ENCODE measurements around the gene ZNF32. TPM values are rescaled to one million over a fixed set of nuclear protein-coding genes. Genes with fewer than 3 reads are reported as not detected.
"Not testable (repeated sequence)": the region's sequence is repeated elsewhere in the genome, so short reads cannot be mapped to it uniquely, and the experiment has no call there.

Gene ZNF32
- total and polyA plus RNA-seq, 4 donors = 22.0 to 68.6 (median 47.5) TPM

- DNase-seq (no peak), ATAC-seq (ENCODE audit: low FRiP score) (no peak)
- Histone ChIP-seq H3K9me3 (ENCODE audit: control insufficient read depth, low read length) (peaks cover 19% of the 10 kb centered on the region), H3K4me1 (ENCODE audit: control insufficient read depth in 1 of 2, insufficient read depth in 2 of 2, low read length in 2 of 2) (no peaks in the 10 kb centered on the region), H3K4me3 (ENCODE audit: low read length in 2 of 2) (no peak overlapping the region), H3K36me3 (ENCODE audit: control insufficient read depth in 1 of 2, insufficient read depth in 2 of 2, low read length in 1 of 2) (peaks cover 12 to 21% of the 10 kb centered on the region in 2 donors), H3K27ac (ENCODE audit: low read depth in 1 of 2, low read length in 2 of 2) (no peak overlapping the region), H3K27me3 (ENCODE audit: control insufficient read depth in 1 of 2, insufficient read depth in 2 of 2, low read length in 1 of 2) (no peaks in the 10 kb centered on the region)
- intact Hi-C loops (cut with DNase I) = no loop called here
- 97 to 98% methylated on average over 8 of the region's 8 CpGs for WGBS, 2 donors
Measured at GRCh38 chr10:43644252-43644651, 4.4 kb downstream of the ZNF32 start.

DNA sequence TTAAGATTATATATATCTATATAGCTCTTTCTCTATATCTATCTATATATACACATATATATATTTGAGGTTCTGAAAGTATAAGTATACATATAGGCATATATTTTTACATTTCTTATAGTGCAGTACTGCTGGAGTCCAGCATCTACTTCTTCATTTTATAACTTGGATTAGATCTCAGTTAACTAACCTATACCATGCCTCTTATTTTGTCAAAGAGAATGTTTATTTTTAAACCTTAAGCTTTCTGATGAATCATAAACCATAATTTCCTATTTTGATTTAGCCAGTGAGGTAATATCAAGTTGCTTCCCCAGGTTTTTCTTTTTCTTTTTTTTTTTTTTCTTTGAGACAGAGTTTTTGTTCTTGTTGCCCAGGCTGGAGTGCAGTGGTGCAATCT, 8.1 kb downstream of the ZNF32 start:
- intact Hi-C loops (cut with DNase I) = no loop called here
- peaks cover 16% of the 10 kb centered on the region for H3K9me3 ChIP-seq (ENCODE audit: control insufficient read depth, low read length)

GRCh38 chr10:43635816-43636215, 12.9 kb downstream of the ZNF32 start:
- H3K4me3 ChIP-seq (ENCODE audit: low read length in 2 of 2); DNase-seq; ATAC-seq (ENCODE audit: low FRiP score); H3K36me3 ChIP-seq (ENCODE audit: control insufficient read depth in 1 of 2, insufficient read depth in 2 of 2, low read length in 1 of 2); H3K27me3 ChIP-seq (ENCODE audit: control insufficient read depth in 1 of 2, insufficient read depth in 2 of 2, low read length in 1 of 2); intact Hi-C loops (cut with DNase I); H3K4me1 ChIP-seq (ENCODE audit: control insufficient read depth in 1 of 2, insufficient read depth in 2 of 2, low read length in 2 of 2); H3K9me3 ChIP-seq (ENCODE audit: control insufficient read depth, low read length); H3K27ac ChIP-seq (ENCODE audit: low read depth in 1 of 2, low read length in 2 of 2): not testable (repeated sequence)
- WGBS, 2 donors = 53 to 59% methylated on average over 1 of the region's 1 CpG

More for the DNA sequence above, 8.1 kb downstream of the ZNF32 start:
- Histone ChIP-seq H3K4me3 (ENCODE audit: low read length in 2 of 2) (no peak overlapping the region), H3K27ac (ENCODE audit: low read depth in 1 of 2, low read length in 2 of 2) (no peak overlapping the region), H3K27me3 (ENCODE audit: control insufficient read depth in 1 of 2, insufficient read depth in 2 of 2, low read length in 1 of 2) (no peaks in the 10 kb centered on the region), H3K4me1 (ENCODE audit: control insufficient read depth in 1 of 2, insufficient read depth in 2 of 2, low read length in 2 of 2) (no peaks in the 10 kb centered on the region), H3K36me3 (ENCODE audit: control insufficient read depth in 1 of 2, insufficient read depth in 2 of 2, low read length in 1 of 2) (peaks cover 9 to 17% of the 10 kb centered on the region in 2 donors)
- DNase-seq (no peak), ATAC-seq (ENCODE audit: low FRiP score) (no peak)

DNA sequence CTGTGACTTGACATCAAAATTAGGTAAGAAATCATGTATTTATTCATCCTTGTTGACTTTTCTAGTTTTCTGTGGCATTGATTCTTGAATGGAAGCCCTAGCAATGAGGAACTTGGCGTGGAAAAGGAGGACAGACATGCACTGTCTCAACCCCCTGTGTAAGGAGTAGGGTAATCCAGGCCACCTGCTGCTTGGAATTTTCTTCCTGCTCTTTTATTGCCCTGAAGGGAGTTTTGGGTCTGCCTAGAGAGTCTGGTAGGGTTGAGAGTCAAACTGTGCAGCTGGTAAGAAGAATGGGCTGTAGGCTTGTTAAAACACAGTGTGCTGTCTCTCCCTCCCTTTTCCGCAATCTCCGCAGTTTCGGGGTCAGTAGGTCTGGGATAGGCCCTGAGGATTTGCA, 19.7 kb downstream of the ZNF32 start:
- no peak for DNase-seq
- ATAC-seq (ENCODE audit: low FRiP score) = no peak
- intact Hi-C loops (cut with DNase I) = no loop called here
- no peaks in the 10 kb centered on the region for H3K4me1 ChIP-seq (ENCODE audit: control insufficient read depth in 1 of 2, insufficient read depth in 2 of 2, low read length in 2 of 2)
- H3K9me3 ChIP-seq (ENCODE audit: control insufficient read depth, low read length) = peaks cover 1% of the 10 kb centered on the region
- no peak overlapping the region for H3K27ac ChIP-seq (ENCODE audit: low read depth in 1 of 2, low read length in 2 of 2)
- no peaks in the 10 kb centered on the region for H3K36me3 ChIP-seq (ENCODE audit: control insufficient read depth in 1 of 2, insufficient read depth in 2 of 2, low read length in 1 of 2)
- H3K4me3 ChIP-seq (ENCODE audit: low read length in 2 of 2) = no peak overlapping the region
- WGBS, 2 donors = 94 to 95% methylated on average over 4 of the region's 4 CpGs
- H3K27me3 ChIP-seq (ENCODE audit: control insufficient read depth in 1 of 2, insufficient read depth in 2 of 2, low read length in 1 of 2) = peaks cover 0 to 1% of the 10 kb centered on the region in 2 donors

GRCh38 chr10:43627942-43628341, 20.7 kb downstream of the ZNF32 start:
- H3K4me1 ChIP-seq (ENCODE audit: control insufficient read depth in 1 of 2, insufficient read depth in 2 of 2, low read length in 2 of 2) = no peaks in the 10 kb centered on the region
- H3K9me3 ChIP-seq (ENCODE audit: control insufficient read depth, low read length) = peaks cover 1% of the 10 kb centered on the region
- WGBS, 2 donors = 44 to 55% methylated on average over 1 of the region's 1 CpG
- intact Hi-C loops (cut with DNase I) = no loop called here
- DNase-seq (no peak), ATAC-seq (ENCODE audit: low FRiP score) (no peak)
- peaks cover 0 to 1% of the 10 kb centered on the region in 2 donors for H3K27me3 ChIP-seq (ENCODE audit: control insufficient read depth in 1 of 2, insufficient read depth in 2 of 2, low read length in 1 of 2)
- H3K27ac ChIP-seq (ENCODE audit: low read depth in 1 of 2, low read length in 2 of 2) = no peak overlapping the region
- H3K4me3 ChIP-seq (ENCODE audit: low read length in 2 of 2) = no peak overlapping the region
- H3K36me3 ChIP-seq (ENCODE audit: control insufficient read depth in 1 of 2, insufficient read depth in 2 of 2, low read length in 1 of 2) = no peaks in the 10 kb centered on the region

GRCh38 chr10:43623351-43623750, 25.3 kb downstream of the ZNF32 start:
- H3K27me3 ChIP-seq (ENCODE audit: control insufficient read depth in 1 of 2, insufficient read depth in 2 of 2, low read length in 1 of 2) = peaks cover 0 to 1% of the 10 kb centered on the region in 2 donors
- H3K4me1 ChIP-seq (ENCODE audit: control insufficient read depth in 1 of 2, insufficient read depth in 2 of 2, low read length in 2 of 2) = no peaks in the 10 kb centered on the region
- peaks cover 3% of the 10 kb centered on the region for H3K9me3 ChIP-seq (ENCODE audit: control insufficient read depth, low read length)
- 40 to 42% methylated on average over 3 of the region's 3 CpGs for WGBS, 2 donors
- peak overlapping the region; percentile 46 to 69 for H3K4me3 ChIP-seq (ENCODE audit: low read length in 2 of 2)
- DNase-seq = no peak
- ATAC-seq (ENCODE audit: low FRiP score) = no peak
- H3K27ac ChIP-seq (ENCODE audit: low read depth in 1 of 2, low read length in 2 of 2) = no peak overlapping the region
- intact Hi-C loops (cut with DNase I) = no loop called here
- H3K36me3 ChIP-seq (ENCODE audit: control insufficient read depth in 1 of 2, insufficient read depth in 2 of 2, low read length in 1 of 2) = no peaks in the 10 kb centered on the region

DNA sequence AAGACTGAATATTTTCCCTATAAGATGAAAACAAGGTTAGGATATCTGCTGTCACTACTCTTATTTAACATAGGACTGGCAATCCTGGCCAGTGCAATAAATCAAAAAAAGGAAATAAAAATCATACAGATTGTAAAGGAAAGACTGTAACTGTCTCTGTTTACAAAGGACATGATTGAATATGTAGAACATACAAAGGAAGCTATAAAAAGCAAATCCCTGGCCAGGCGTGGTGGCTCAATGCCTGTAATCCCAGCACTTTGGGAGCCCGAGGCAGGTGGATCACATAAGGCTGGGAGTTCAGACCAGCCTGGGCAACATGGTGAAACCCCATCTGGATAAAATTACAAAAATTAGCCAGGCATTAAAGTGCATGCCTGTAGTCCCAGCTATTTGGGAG, 26.6 kb downstream of the ZNF32 start:
- 70% methylated on average over 2 of the region's 2 CpGs for WGBS, 2 donors
- no peaks in the 10 kb centered on the region for H3K36me3 ChIP-seq (ENCODE audit: control insufficient read depth in 1 of 2, insufficient read depth in 2 of 2, low read length in 1 of 2)
- peaks cover 5% of the 10 kb centered on the region for H3K9me3 ChIP-seq (ENCODE audit: control insufficient read depth, low read length)
- no peaks in the 10 kb centered on the region for H3K27me3 ChIP-seq (ENCODE audit: control insufficient read depth in 1 of 2, insufficient read depth in 2 of 2, low read length in 1 of 2)
- no peak for DNase-seq
- no peak for ATAC-seq (ENCODE audit: low FRiP score)
- no peak overlapping the region for H3K4me3 ChIP-seq (ENCODE audit: low read length in 2 of 2)
- H3K27ac ChIP-seq (ENCODE audit: low read depth in 1 of 2, low read length in 2 of 2) = no peak overlapping the region
- H3K4me1 ChIP-seq (ENCODE audit: control insufficient read depth in 1 of 2, insufficient read depth in 2 of 2, low read length in 2 of 2) = no peaks in the 10 kb centered on the region
- intact Hi-C loops (cut with DNase I) = no loop called here

GRCh38 chr10:43619368-43619767, 29.3 kb downstream of the ZNF32 start:
- no peak overlapping the region for H3K27ac ChIP-seq (ENCODE audit: low read depth in 1 of 2, low read length in 2 of 2)
- no peak overlapping the region for H3K4me3 ChIP-seq (ENCODE audit: low read length in 2 of 2)
- H3K9me3 ChIP-seq (ENCODE audit: control insufficient read depth, low read length) = peaks cover 9% of the 10 kb centered on the region
- H3K27me3 ChIP-seq (ENCODE audit: control insufficient read depth in 1 of 2, insufficient read depth in 2 of 2, low read length in 1 of 2) = no peaks in the 10 kb centered on the region
- intact Hi-C loops (cut with DNase I) = no loop called here
- DNase-seq (no peak), ATAC-seq (ENCODE audit: low FRiP score) (no peak)
- 87 to 90% methylated on average over 2 of the region's 2 CpGs for WGBS, 2 donors
- no peaks in the 10 kb centered on the region for H3K4me1 ChIP-seq (ENCODE audit: control insufficient read depth in 1 of 2, insufficient read depth in 2 of 2, low read length in 2 of 2)
- peaks cover 3 to 4% of the 10 kb centered on the region in 2 donors for H3K36me3 ChIP-seq (ENCODE audit: control insufficient read depth in 1 of 2, insufficient read depth in 2 of 2, low read length in 1 of 2)

GRCh38 chr10:43616697-43617370, 31.8 kb downstream of the ZNF32 start:
- 86 to 89% methylated on average over 6 of the region's 6 CpGs for WGBS, 2 donors
- no peak for ATAC-seq (ENCODE audit: low FRiP score)
- peaks cover 9% of the 10 kb centered on the region for H3K9me3 ChIP-seq (ENCODE audit: control insufficient read depth, low read length)

More at GRCh38 chr10:43616697-43617370, 31.8 kb downstream of the ZNF32 start:
- no peak for DNase-seq
- Histone ChIP-seq H3K36me3 (ENCODE audit: control insufficient read depth in 1 of 2, insufficient read depth in 2 of 2, low read length in 1 of 2) (peaks cover 3 to 4% of the 10 kb centered on the region in 2 donors), H3K4me1 (ENCODE audit: control insufficient read depth in 1 of 2, insufficient read depth in 2 of 2, low read length in 2 of 2) (no peaks in the 10 kb centered on the region), H3K27ac (ENCODE audit: low read depth in 1 of 2, low read length in 2 of 2) (no peak overlapping the region), H3K27me3 (ENCODE audit: control insufficient read depth in 1 of 2, insufficient read depth in 2 of 2, low read length in 1 of 2) (no peaks in the 10 kb centered on the region), H3K4me3 (ENCODE audit: low read length in 2 of 2) (no peak overlapping the region)
- intact Hi-C loops (cut with DNase I) = no loop called here
